Inferior parietal cortex (tissue), 1 donor: ENCODE data around the gene POTEF.
A peak's percentile ranks its signal among the peaks of the same experiment; 100 is the strongest.
"Not testable (repeated sequence)": the region's sequence is repeated elsewhere in the genome, so short reads cannot be mapped to it uniquely, and the experiment has no call there.

Experiments
- DNase-seq: peaks from one replicate; pipeline ENCODE4 v3.0.0-alpha.2; 2016; ENCODE audit errors: extremely low spot score

The POTEF gene

GRCh38 chr2:130152816-130153595 lies 24.0 kb upstream of the POTEF start:
- no peak for DNase-seq

- DNase-seq, result not testable (repeated sequence)
Observed at GRCh38 chr2:130152136-130152815, 23.3 kb upstream of the POTEF start.

- DNase-seq, result not testable (repeated sequence)
Observed at GRCh38 chr2:130151145-130151512, 22.1 kb upstream of the POTEF start.

- no peak for DNase-seq
Observed at GRCh38 chr2:130150181-130151144, 21.4 kb upstream of the POTEF start.

GRCh38 chr2:130148515-130148914 lies 19.5 kb upstream of the POTEF start:
- not testable (repeated sequence) for DNase-seq

- DNase-seq, result peak; percentile 9
Observed at GRCh38 chr2:130145006-130145414, 16.0 kb upstream of the POTEF start, which contains the start of gene CCDC74B. Gene CCDC74B, minus strand, starts transcription at chr2:130145112. Its CDS starts 116 bp downstream, at chr2:130144996.

- not testable (repeated sequence) for DNase-seq
Observed at GRCh38 chr2:130143266-130144039, 14.4 kb upstream of the POTEF start.

- not testable (repeated sequence) for DNase-seq
Observed at GRCh38 chr2:130142396-130143265, 13.6 kb upstream of the POTEF start.

- DNase-seq, result not testable (repeated sequence)
Observed at GRCh38 chr2:130141645-130142370, 12.8 kb upstream of the POTEF start.

GRCh38 chr2:130141002-130141401 lies 12.0 kb upstream of the POTEF start:
- DNase-seq, result not testable (repeated sequence)

GRCh38 chr2:130140516-130140915 lies 11.5 kb upstream of the POTEF start:
- not testable (repeated sequence) for DNase-seq

GRCh38 chr2:130139331-130140280 lies 10.6 kb upstream of the POTEF start:
- not testable (repeated sequence) for DNase-seq

- not testable (repeated sequence) for DNase-seq
Observed at GRCh38 chr2:130138841-130139251, 9.8 kb upstream of the POTEF start.

GRCh38 chr2:130138326-130138725 lies 9.3 kb upstream of the POTEF start:
- DNase-seq, result not testable (repeated sequence)

- not testable (repeated sequence) for DNase-seq
Observed at GRCh38 chr2:130137118-130137517, 8.1 kb upstream of the POTEF start.

GRCh38 chr2:130136546-130136945 lies 7.5 kb upstream of the POTEF start:
- DNase-seq, result not testable (repeated sequence)

GRCh38 chr2:130135692-130136541 lies 6.9 kb upstream of the POTEF start:
- no peak for DNase-seq
